CD4-positive, alpha-beta T cell treated with Interleukin-21 for 1 hour (primary cell): ENCODE measurements around the gene STEAP3.

Source experiments
- DNase-seq: peaks from one replicate; pipeline ENCODE4 v3.0.0-alpha.2; 2020

Gene STEAP3

DNA sequence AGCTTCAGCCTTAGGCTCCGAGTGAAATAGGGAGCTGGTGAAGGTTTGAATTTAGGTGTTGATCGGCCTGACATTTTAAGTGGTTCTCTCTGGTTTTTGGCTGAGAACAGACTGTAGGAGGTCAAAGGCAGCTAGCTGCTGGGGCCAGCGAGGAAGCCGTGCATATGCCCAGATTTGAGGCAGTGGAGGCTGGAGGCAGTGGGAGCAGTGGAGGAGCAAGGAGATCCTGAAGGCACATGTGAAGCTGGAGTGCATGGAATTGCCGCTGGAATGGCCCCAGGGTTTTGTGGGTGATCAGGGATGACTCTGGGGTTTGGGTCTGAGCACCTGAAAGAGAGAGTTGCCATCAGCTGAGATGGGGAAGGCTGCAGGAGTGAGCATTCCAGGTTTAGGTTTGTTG, 25.1 kb downstream of the STEAP3 start:
- DNase-seq: no peak

DNA sequence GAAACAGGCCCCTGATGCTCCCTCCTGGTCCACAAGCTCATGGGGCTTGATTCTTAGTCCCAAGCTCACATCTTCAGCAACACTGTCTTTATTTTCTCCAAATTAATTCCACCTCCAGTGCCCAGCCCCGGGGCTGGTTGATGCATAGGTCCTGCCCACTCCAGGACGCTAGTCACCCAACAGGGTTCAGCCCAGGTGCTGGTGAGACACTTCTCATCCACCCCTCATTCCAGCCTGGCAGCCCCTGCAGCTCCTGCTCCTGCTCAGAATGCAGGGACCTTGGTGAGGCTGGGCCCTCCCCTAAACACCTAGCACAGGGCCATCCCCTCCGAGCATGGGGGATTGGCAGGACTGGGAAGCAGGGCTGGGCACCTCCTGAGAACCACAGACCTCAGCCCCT, 25.7 kb downstream of the STEAP3 start:
- no peak for DNase-seq

DNA sequence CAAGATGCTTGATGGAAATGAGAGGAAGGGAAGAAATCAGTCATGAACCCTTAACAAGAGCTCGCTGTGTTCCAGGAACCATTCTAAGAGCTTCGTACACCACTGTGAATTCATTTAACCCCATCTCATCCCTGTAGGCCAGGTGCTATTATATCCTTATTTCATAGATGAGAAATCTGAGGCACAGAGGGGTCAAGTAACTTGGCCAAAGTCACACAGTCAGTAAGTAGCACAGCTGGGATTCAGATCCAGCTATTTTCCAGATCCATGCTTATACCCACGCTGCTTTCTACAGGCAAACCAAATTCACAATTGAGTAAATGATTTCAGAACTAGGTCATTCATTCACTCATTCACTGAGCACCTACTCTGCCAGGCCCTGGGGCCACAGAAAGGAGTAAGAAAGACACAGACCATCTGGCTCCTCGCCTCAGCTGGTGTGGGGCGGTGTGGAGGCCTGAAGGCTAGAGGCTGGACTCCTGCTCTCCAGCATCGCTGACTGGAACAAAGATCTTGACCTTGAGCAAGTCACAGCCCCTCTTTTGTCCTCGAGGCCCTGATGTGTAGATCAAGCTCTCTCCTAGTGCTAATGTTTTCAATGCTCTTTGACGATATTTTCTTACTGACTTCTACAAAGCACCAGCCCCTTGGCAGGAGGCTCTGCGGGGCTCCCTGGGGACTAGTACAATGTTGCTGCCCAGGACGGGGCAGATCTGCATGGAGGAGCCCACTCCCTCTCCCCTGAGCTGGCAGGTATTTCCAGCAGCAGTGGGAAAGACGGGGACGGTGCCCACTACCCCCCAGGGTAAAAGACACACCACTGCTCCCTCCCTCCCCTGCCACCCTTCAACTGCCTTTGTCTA, 26.5 kb downstream of the STEAP3 start:
- DNase-seq: no peak

DNA sequence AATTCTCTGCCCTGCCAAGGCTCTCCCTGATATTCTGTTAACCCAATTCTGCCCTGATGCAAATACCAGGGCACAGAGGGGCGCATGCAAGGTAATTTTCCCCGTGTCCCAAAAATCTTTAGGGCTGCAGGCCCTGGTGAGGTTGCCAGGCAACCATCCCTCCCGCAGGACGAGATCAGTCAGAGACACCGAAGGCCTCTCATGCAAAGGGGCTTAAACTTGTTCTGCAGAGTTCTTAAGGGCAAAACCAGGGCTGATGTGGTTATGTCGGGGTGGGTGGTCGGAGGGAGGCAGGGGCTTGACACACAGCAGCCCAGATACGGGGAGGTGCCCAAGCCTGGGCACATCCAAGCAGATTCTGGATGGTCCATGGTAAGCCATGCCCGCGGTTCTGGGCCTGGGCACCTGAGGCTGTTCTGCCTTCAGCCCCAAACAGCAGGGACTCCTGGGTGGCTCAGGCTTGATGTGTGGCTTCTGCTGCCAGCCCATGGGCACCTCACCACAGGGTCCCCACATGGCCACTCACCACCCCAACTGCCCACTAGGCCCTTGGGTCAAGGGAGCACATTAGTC, 27.2 kb downstream of the STEAP3 start:
- no peak for DNase-seq

DNA sequence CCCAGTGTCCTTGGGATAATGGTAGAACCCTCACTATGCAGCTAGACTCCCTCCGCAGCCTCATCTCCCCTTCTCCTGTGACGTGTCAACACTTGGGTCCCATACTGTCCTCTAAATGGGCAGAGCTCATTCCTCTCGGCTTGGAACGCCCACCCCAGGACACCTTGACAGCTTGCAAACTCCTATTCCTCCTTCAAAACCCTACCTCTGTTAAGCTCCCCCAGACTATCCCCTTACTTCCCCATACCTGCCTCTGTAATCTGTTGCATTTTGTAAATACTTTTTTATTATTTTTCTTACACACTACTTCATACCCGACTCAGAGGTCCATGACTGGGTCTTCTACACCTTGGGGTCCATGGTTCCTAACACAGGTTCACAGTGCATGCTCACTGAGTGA, 28.0 kb downstream of the STEAP3 start:
- no peak for DNase-seq

DNA sequence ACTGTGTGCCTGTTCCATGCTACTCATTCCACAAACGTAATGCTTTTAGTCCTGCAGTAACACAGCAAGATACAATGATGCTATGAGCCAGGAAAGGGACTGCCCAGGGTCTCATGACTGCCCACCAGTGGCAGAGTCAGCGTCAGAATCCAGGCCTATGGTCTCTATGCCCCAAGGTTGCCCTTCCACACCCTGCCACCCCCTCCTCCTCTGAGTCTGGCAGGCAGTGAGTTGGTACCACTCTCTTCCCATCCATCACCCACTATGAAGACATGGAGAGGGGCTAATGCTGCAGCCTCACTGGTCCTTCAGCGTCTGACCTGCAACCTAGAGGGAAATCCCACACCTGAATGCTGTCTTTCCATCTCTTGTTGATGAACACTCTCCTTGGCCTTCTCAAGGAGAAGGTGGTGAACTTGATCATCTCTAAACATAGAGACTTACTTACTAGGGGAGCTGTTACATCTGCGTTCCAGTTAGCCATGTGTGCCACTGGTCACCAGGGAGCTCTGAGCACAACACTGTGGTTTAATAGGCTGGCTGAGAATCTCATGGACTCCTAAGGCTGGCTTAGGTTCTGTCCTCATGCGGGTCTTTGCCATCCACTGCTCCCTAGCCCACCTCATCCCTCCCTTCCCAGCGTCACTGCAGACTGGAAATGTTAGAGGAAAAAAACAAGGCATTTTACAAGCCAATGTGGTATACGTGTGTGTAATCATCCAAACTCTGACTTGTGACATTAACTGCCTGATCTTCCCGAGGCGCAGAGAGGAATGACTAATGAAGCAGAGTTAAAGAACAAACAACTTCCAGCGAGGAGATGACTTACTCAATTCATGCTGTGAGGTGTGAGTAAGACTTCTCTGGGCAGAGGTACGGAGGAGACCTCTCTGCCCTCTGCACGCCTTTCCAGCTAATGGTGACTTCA, 28.8 kb downstream of the STEAP3 start:
- DNase-seq: no peak

DNA sequence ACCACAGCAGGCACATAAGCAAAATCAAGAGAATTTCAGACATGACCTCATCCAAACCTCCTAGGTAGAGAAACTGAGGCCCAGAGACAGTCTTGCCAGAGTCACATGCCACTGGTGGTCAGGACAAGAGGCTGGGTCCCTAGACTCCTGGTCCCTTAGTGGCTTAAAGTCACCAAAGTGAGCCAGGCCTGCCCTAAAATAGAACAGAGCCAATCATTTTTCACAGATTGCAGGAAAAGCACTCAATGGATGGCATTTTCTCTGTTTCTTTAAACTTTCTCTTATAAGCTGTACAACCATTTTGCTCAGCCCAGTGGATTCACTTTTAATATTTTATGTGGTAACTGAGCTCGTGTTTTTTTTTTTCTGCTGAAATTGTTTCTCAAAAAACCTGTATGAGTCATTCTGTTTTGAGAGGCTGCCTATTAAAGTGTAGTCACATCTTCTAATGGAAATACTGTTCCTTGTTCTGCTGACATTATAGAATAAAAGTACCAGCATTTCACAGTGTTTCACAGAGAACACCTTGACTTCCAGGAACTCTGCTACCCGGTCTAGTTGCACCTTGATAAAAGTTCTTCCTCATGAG, 29.6 kb downstream of the STEAP3 start:
- DNase-seq: no peak

DNA sequence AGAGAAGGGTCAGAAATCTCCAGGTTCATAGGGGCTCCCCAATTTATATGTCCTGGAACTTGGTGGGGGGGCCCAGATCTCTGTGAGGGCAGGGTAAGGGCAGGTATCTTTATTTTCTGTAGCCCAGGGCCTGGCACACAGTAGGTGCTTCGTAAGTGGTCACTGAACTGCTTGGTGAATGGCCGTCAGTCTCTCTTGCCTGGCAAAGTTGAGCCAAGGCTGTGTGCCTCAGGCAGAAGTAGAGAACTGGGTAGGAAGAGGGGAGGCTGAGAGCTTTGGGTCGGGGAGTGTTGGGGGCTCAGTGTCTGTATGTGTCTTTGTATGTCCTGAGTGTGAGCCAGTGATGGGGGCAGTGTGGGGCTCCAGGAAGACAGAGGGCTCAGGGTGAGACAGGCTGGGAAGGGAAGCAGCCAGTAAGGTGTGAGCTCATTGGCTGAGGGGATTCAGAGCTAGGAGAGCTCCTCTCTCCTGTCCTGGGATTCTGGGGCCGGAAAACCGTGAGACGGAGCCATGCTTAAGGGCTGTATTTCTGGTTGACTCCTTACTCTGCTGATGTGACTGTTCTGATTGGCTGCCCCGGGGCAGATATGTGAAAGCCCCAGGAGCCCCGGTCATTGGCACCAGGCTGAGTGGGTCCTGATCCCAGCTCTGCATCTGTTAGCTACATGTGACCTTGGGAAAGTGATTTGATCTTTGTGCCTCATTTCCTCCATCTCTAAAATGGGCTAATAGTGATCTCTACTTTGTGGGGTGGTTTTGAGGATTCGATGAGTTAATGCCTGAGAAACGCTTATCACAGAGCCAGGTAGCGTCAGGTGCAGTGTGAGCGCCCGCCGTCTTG, 30.3 kb downstream of the STEAP3 start:
- no peak for DNase-seq

DNA sequence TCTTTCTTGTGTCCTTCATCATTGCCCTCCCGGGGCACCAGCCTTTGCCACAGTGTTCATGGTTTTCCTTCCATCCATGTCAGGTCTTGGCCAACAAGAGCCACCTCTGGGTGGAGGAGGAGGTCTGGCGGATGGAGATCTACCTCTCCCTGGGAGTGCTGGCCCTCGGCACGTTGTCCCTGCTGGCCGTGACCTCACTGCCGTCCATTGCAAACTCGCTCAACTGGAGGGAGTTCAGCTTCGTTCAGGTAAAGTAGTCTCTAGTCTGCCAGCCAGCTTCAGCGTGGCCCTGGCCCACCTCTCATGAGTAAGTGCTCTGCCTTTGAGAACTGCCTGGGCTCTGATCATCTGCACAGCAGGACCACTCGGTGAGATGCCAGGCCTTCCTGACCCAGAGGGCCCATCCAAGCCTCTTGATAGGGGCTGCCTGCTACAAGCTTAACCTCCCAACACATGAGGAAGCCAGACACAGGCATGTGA, 31.0 kb downstream of the STEAP3 start:
- no peak for DNase-seq

DNA sequence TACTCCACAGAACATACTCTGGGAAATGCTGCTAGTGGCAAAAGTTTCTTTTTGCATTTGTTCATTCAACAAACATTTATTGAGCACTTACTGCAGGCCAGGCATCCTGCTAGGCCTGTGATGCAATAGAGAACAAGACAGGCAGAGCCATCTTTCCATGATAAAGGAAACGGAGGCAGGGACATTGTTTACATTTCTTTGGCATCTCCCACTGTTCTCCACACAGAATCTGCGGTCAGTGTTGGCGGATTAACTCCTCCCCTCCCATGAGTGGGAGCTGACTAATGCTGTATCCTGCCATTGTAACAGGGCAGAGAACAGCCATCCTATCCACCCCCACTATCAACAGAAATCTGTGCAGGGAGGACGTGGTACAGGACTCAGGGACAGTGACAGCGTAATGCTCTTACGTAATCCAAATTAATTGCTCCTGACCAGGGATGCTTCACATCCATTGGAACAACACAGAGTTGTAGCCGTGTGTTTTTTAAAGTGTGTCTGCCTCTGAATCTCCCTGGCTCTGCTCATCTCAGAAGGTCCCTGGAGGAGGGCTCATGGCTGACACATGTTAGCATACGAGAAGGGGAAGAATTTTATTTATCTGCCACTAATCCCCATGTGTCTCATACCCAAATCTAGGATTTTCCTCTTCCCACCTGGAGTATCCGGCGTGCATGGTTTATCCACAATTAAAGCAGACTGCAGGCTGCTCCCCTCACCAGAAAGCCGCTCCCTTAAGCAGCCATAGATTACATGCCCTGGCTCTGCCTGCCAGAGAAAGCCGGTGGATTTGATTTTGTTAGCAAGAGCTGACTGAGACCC, 32.3 kb downstream of the STEAP3 start:
- DNase-seq: no peak

DNA sequence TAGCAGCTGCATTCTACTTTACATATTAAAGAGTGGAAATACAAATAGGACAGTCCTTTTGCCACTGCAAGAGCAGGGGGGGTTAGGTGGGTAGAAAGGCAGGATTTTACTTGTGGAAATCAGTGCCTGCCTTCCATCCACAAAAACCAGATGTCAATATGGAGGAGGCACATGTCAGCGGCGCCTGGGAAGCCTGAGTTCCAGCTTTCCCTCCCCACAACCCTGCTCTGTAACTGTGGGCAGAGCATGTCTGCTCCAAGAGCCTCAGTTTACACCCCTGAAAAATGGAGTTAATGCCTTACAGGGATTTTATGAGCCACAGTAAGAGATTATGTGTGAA, 32.9 kb downstream of the STEAP3 start:
- DNase-seq: no peak

DNA sequence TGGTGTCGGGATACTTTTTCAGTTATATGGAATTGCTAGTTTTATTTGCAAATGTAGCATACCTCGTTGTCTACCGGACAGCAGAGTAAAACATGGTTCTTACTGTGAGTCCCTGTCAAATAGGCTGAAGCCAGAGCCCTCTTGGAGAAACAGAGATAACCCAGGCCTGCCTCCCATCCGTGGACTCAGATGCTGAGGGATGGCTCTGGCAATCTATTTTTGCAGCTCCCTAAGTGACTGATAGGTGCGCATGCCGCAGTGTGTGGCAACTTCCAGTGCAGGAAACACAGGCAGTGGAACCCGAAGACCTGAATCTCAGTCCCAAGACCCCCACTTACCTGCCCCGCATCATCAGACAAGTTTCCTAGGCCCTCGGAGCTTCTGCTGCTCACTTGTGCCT, 33.6 kb downstream of the STEAP3 start:
- no peak for DNase-seq

DNA sequence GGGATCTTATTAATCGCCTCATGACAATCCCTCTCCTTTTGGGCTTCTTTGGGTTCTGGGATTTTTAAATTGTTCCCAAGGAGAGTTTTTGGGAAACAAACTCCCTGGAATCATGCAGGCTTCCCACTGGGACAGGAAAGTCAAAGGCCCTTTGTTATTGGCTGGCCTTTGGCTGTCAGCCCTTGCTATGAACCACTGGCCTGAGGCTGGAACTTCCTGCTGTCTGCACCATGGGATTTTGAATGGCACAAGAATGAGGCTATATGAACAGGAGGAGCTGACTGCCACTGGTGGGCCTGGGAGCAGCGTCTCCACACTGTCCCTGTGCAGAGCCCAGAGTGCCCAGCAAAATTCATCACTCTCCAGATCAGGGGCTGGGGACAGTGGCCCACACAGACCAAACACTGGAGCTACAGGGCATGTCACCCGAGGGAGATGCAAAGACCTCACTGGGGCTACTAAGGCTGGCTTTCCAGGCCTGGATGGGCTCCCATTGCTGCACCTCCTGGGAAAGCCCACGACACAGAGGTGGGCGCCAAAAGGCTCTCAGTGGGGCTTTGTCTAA, 35.7 kb downstream of the STEAP3 start:
- DNase-seq: no peak

DNA sequence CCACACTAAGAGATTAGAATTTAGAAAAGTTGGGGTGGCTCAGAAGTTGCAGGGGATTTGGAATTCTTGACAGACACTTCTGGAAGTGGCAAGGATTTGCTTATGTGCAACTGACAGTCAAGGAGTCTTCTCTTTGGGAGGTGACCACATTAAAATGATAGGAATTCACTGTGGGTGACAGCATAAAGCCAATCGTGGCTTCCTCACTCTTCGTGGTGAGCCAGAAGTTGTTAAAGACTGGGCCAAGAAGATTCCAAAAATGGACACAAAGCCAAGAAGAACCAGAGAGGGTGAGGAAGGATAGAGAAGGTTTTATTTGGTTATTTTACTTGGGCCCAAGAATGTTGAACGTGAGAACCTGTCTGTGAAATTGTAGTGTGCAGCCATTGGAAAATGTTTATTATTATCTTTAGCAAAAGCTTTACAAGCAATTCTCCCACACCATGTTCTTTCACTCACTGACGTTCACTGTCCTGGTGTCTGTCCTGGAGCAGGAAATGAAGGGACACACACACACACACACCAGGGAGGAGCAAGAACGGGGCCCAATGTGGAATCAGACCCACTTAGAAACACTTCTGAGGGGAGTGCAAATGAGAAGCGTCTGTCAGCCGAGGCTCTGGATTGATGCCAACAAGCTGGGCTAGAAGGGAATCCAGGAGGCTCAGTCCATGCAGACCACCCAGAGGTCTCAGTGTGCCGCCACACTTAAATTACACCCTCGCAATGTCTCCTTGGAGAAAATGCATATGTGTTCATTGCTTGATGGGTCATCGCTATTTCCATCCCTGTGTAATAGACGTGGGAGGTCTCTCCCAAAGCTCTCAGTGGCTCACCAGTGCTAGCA, 37.2 kb downstream of the STEAP3 start:
- DNase-seq: no peak

DNA sequence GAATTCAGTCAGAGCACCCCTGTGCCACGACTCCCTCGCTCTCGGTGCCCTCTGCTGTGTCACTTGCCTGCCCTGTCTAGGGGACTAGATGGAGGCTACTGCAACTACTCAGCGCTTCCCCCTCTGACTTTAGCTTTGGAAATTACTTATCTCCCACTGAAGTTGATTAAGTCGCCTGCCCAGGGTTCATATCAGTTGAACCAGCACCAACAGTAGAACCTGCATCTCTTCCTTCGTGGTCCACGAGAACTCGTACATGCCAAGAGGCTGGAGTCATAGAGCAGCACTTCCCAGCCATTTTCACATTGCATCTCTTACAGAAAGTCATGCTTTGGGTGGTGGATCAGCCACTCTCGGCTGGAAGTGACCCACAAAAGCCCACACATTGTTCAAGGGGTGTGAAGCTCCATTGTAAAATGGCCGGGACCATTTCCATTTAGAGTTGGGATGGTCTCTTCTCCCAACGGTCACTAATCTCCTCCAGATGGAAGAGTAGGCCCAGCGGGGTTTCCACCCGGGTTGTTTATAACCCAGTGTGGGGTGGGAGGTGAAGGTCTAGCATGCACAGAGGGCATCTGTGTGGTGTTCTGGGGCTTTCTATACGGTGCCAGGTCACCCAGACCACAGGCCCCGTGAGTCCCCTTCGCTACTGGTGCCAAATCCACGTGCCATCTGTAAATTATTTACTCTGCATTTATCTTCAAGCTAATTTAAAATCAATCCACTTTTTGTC, 38.0 kb downstream of the STEAP3 start:
- no peak for DNase-seq

DNA sequence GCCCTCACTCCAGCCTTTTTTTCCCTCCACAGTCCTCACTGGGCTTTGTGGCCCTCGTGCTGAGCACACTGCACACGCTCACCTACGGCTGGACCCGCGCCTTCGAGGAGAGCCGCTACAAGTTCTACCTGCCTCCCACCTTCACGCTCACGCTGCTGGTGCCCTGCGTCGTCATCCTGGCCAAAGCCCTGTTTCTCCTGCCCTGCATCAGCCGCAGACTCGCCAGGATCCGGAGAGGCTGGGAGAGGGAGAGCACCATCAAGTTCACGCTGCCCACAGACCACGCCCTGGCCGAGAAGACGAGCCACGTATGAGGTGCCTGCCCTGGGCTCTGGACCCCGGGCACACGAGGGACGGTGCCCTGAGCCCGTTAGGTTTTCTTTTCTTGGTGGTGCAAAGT, 39.4 kb downstream of the STEAP3 start:
- no peak for DNase-seq

DNA sequence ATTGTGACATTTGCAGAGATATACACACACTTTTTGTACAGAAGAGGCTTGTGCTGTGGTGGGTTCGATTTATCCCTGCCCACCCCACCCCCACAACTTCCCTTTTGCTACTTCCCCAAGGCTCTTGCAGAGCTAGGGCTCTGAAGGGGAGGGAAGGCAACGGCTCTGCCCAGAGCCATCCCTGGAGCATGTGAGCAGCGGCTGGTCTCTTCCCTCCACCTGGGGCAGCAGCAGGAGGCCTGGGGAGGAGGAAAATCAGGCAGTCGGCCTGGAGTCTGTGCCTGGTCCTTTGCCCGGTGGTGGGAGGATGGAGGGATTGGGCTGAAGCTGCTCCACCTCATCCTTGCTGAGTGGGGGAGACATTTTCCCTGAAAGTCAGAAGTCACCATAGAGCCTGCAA, 40.0 kb downstream of the STEAP3 start:
- no peak for DNase-seq

DNA sequence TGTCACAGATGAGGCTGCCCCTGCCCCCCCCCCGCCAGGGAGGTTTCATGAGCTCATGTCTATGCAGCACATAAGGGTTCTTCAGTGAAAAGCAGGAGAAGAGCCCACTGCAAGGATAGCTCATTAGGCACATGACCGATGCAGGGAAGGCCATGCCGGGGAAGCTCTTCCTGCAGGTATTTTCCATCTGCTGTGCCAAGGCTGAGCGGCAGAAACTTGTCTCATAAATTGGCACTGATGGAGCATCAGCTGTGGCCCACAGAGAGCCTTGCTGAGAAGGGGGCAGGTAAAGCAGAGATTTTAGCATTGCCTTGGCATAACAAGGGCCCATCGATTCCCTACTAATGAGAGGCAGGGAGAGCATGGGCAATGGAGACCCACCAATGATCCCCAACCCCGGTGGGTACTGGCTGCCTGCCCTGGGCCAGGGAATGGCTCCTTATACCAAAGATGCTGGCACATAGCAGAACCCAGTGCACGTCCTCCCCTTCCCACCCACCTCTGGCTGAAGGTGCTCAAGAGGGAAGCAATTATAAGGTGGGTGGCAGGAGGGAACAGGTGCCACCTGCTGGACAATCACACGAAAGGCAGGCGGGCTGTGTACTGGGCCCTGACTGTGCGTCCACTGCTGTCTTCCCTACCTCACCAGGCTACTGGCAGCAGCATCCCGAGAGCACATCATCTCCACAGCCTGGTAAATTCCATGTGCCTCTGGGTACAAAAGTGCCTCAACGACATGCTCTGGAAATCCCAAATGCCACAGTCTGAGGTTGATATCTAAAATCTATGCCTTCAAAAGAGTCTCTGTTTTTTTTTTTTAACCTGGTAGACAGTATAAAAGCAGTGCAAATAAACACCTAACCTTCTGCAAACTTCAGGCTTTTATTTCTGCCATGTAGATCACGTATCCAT, 41.4 kb downstream of the STEAP3 start:
- DNase-seq: peak; percentile 16
